Psoas muscle (tissue), 8 donors: Measurements from ENCODE around the gene GDPD5. TPM values are rescaled to one million over a fixed set of nuclear protein-coding genes. Genes with fewer than 3 reads are reported as not detected.

Experiments used
- ATAC-seq, 4 donors: fragments of 200-7000 bp; cut with Tn5 transposase; one replicate each; pipeline ENCODE4 v1.9.1; 2020; ENCODE audit warnings: moderate library complexity in 3 of 4, mild to moderate bottlenecking in 2 of 4
- DNase-seq, 2 donors: peaks; one replicate each; pipeline ENCODE4 v3.0.0-alpha.2; 2020
- H3K27ac ChIP-seq: fragments of 200-600 bp; one replicate; pipeline ENCODE4 v1.8.0; 2022
- H3K27me3 ChIP-seq, 3 donors: fragments of 200-600 bp in 1 of 3; one replicate each; pipeline versions ENCODE4 v1.6.1 to v1.8.0; 2013 to 2022; ENCODE audit warnings: low read length in 2 of 3, mild to moderate bottlenecking in 2 of 3, moderate library complexity in 1 of 3; ENCODE audit not compliant: insufficient read depth in 3 of 3
- H3K36me3 ChIP-seq, 2 donors: fragments of 200-600 bp in 1 of 2; one replicate each; pipeline versions ENCODE4 v1.6.1 to v1.8.0; 2013 to 2022; ENCODE audit warnings: low read depth in 1 of 2, mild to moderate bottlenecking in 1 of 2, moderate library complexity in 1 of 2; ENCODE audit not compliant: insufficient read depth in 1 of 2
- H3K4me1 ChIP-seq: fragments of 200-600 bp; one replicate; pipeline ENCODE4 v1.8.0; 2022
- H3K4me3 ChIP-seq: fragments of 200-600 bp; one replicate; pipeline ENCODE4 v1.8.0; 2022; ENCODE audit warnings: mild to moderate bottlenecking
- H3K9me3 ChIP-seq: fragments of 200-600 bp; one replicate; pipeline ENCODE4 v1.8.0; 2022
- CTCF ChIP-seq: fragments of 200-600 bp; IDR thresholded peaks from one replicate; pipeline ENCODE4 v1.8.0; 2022; ENCODE audit warnings: antibody characterized with exemption
- WGBS, 3 donors: extraction: QIAGEN DNeasy Blood & Tissue Kit; methylation state at CpG; one replicate each; pipeline versions ENCODE4 v1.1.6 to v1.1.7; 2013; 5-methylcytosine and 5-hydroxymethylcytosine counted together
- intact Hi-C, 2 donors: fragments of 100-400 bp; cut with DNase I; formaldehyde crosslinking; loops; one replicate each; pipeline versions ENCODE4 v1.11.0 to v1.14.2; 2022
- polyA plus RNA-seq, 3 donors: library from polyadenylated mRNA; stranded (reverse); fragments of 200-250 nt; gene quantifications; one replicate each; pipeline ENCODE4 v1.2.3, GENCODE V29; 2013
- total RNA-seq, 4 donors: library from RNA; stranded (reverse); fragmentation: NEBNext Ultra II Directional in 2 of 4; extraction: Animal tissue kit (Norgen Biotek cat#: 25700) in 2 of 4; gene quantifications; one replicate each; pipeline versions ENCODE4 v1.2.1 to v1.2.4, GENCODE V29; 2021 to 2023
- donor health status: healthy with polysubstance abuse.
- donor health status: DM: no; HTN: no; CAD: no; lungs with moderate emphysema.
- donor health status: Bipolar disorder and iron deficiency.
- donor health status: healthy.
- donor health status: DM: yes; HTN: yes; CAD: no.
- donor health status: DM: no; HTN: no; CAD: no.
- donor health status: DM: no; HTN: no; CAD: no.
- donor health status: DM: yes; HTN: yes; CAD: no.

The GDPD5 gene
- total and polyA plus RNA-seq, 7 donors: 2.7 to 16.5 (median 11.5) TPM

- H3K36me3 ChIP-seq: no peaks in the 10 kb centered on the region
- H3K27me3 ChIP-seq: no peaks in the 10 kb centered on the region
- intact Hi-C loops: no loop called here
- no peak for TF ChIP-seq CTCF
- DNase-seq (no peak), ATAC-seq (no peak)
- no peaks in the 10 kb centered on the region for H3K9me3 ChIP-seq
- 59 to 71% (median 63%) methylated on average over 5 of the region's 5 CpGs for WGBS, 3 donors
- no peak overlapping the region for H3K27ac ChIP-seq
- H3K4me3 ChIP-seq: no peak overlapping the region
- peaks cover 18% of the 10 kb centered on the region for H3K4me1 ChIP-seq
Measured at GRCh38 chr11:75513250-75513649, 12.5 kb downstream of the GDPD5 start.

- WGBS, 3 donors: 69 to 71% (median 71%) methylated on average over 5 of the region's 5 CpGs
- Histone ChIP-seq H3K4me3 (no peak overlapping the region), H3K27ac (no peak overlapping the region), H3K27me3 (no peaks in the 10 kb centered on the region), H3K4me1 (peaks cover 29% of the 10 kb centered on the region), H3K36me3 (no peaks in the 10 kb centered on the region), H3K9me3 (no peaks in the 10 kb centered on the region)
- DNase-seq (peak in 1 of 2 donors; percentile 43), ATAC-seq (no peak)
- no peak for TF ChIP-seq CTCF
- intact Hi-C loops: no loop called here
Measured at GRCh38 chr11:75510723-75511019, 15.1 kb downstream of the GDPD5 start.

GRCh38 chr11:75510004-75510722 is 15.6 kb downstream of the GDPD5 start:
- 31 to 54% (median 39%) methylated on average over 9 of the region's 9 CpGs for WGBS, 3 donors
- Histone ChIP-seq H3K27me3 (no peaks in the 10 kb centered on the region), H3K4me1 (peaks cover 33% of the 10 kb centered on the region), H3K27ac (peak overlapping the region; percentile 10), H3K4me3 (no peak overlapping the region), H3K9me3 (no peaks in the 10 kb centered on the region), H3K36me3 (no peaks in the 10 kb centered on the region)
- TF ChIP-seq CTCF: no peak
- DNase-seq (no peak), ATAC-seq (peak in 3 of 4 donors; percentile 23 to 43 (median 30))
- intact Hi-C loops: no loop called here

GRCh38 chr11:75509020-75509720 is 16.6 kb downstream of the GDPD5 start:
- TF ChIP-seq CTCF: no peak
- H3K4me3 ChIP-seq: no peak overlapping the region

More at GRCh38 chr11:75509020-75509720, 16.6 kb downstream of the GDPD5 start:
- no peaks in the 10 kb centered on the region for H3K27me3 ChIP-seq
- peaks cover 33% of the 10 kb centered on the region for H3K4me1 ChIP-seq
- no peaks in the 10 kb centered on the region for H3K36me3 ChIP-seq
- DNase-seq (no peak), ATAC-seq (peak in 2 of 4 donors; percentile 49 to 63)
- H3K9me3 ChIP-seq: no peaks in the 10 kb centered on the region
- WGBS, 3 donors: 61 to 71% (median 69%) methylated on average over 5 of the region's 5 CpGs
- intact Hi-C loops: no loop called here
- no peak overlapping the region for H3K27ac ChIP-seq
